ENCODE measurements around the gene ROR1. TPM values are rescaled to one million over a fixed set of nuclear protein-coding genes. Genes with fewer than 3 reads are reported as not detected.

ROR1 gene
- total and polyA plus RNA-seq, 10 of the 15 experiments (the other 5 are each of a cell fraction or from before 2014, with no cell fraction given) = 0.02 to 0.08 (median 0.05) TPM; not detected in 6

GRCh38 chr1:63945943-63946342, 172.1 kb downstream of the ROR1 start:
- BruUV-seq (replicated peaks) = no TSS peak
- TF ChIP-seq ZNF687 (IDR thresholded peaks at IDR 0.05) (no peak), ETV6 (conservative IDR thresholded peaks at IDR 0.05 in 1 of 2, IDR thresholded peaks at IDR 0.05 in 1 of 2; ENCODE audit: borderline replicate concordance in 1 of 2, low read depth in 1 of 2) (no peak), SIX5 (IDR thresholded peaks at IDR 0.05; ENCODE audit: low read depth, low read length, severe bottlenecking) (no peak), FOXK2 (IDR thresholded peaks at IDR 0.05) (no peak)
- TF ChIP-seq, protein P1, sequence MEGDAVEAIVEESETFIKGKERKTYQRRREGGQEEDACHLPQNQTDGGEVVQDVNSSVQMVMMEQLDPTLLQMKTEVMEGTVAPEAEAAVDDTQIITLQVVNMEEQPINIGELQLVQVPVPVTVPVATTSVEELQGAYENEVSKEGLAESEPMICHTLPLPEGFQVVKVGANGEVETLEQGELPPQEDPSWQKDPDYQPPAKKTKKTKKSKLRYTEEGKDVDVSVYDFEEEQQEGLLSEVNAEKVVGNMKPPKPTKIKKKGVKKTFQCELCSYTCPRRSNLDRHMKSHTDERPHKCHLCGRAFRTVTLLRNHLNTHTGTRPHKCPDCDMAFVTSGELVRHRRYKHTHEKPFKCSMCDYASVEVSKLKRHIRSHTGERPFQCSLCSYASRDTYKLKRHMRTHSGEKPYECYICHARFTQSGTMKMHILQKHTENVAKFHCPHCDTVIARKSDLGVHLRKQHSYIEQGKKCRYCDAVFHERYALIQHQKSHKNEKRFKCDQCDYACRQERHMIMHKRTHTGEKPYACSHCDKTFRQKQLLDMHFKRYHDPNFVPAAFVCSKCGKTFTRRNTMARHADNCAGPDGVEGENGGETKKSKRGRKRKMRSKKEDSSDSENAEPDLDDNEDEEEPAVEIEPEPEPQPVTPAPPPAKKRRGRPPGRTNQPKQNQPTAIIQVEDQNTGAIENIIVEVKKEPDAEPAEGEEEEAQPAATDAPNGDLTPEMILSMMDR (IDR thresholded peaks at IDR 0.05 in 2 of 3, conservative IDR thresholded peaks at IDR 0.05 in 1 of 3; ENCODE audit: control insufficient read depth in 2 of 3, extremely low read depth in 1 of 3, insufficient read depth in 1 of 3, low read depth in 3 of 3, low read length in 3 of 3) = no peak
- no peaks in the 10 kb centered on the region for H4K20me1 ChIP-seq (ENCODE audit: control insufficient read depth, insufficient read depth)
- no peaks in the 10 kb centered on the region for H3K36me3 ChIP-seq (ENCODE audit: control insufficient read depth in 2 of 2, insufficient read depth in 2 of 2, low read length in 1 of 2)
- no peaks in the 10 kb centered on the region for H3K9me3 ChIP-seq (replicated peaks; ENCODE audit: control insufficient read depth, insufficient read depth, low read length)
- H3K4me2 ChIP-seq (ENCODE audit: control insufficient read depth, insufficient read depth) = no peak overlapping the region
- H2AFZ ChIP-seq (ENCODE audit: control insufficient read depth, low read depth, low read length) = no peak overlapping the region
- no peaks in the 10 kb centered on the region for H3K4me1 ChIP-seq (ENCODE audit: control insufficient read depth, insufficient read depth, low read length)
- DNase-seq (ENCODE audit: low read depth, low spot score) (no peak), FAIRE-seq (no peak), ATAC-seq (no peak)
- ChIA-PET CTCF (no interaction called here), RAD21 (ENCODE audit: unreplicated experiment) (no interaction called here), SMC1A (ENCODE audit: uncharacterized antibody, unreplicated experiment) (no interaction called here), POLR2A (no interaction called here)
- 82% methylated on average over 1 of the region's 1 CpG for WGBS (ENCODE audit: insufficient coverage, insufficient replicate concordance, low lambda C conversion rate, missing lambda C conversion rate)
- no peaks in the 10 kb centered on the region for H3K79me2 ChIP-seq (ENCODE audit: control insufficient read depth, insufficient read depth, low read length)
- in situ Hi-C loops (cut with MboI) = no loop called here
- no peak overlapping the region for H3K4me3 ChIP-seq
- H3K9ac ChIP-seq (ENCODE audit: control insufficient read depth, insufficient read depth, low read length) = no peak overlapping the region
- intact Hi-C loops (cut with micrococcal nuclease; ENCODE audit: unreplicated experiment) = no loop called here
- H3K27ac ChIP-seq (ENCODE audit: control insufficient read depth, insufficient read depth) = no peak overlapping the region
- peaks cover 0 to 1% of the 10 kb centered on the region in 2 experiments; a peak in 1 of 4 replicates for H3K27me3 ChIP-seq (replicated peaks in 1 of 2; ENCODE audit: control insufficient read depth in 2 of 2, insufficient read depth in 2 of 2, low read length in 1 of 2)
